PFSK-1 (cell line): Measurements from ENCODE around the gene GTF3C2.

Experiments used
- FOXP2 ChIP-seq: optimal IDR thresholded peaks from 2 replicates; pipeline ENCODE3; 2011; ENCODE audit warnings: borderline replicate concordance, control low read depth, inconsistent platforms; ENCODE audit not compliant: insufficient read depth; ENCODE audit errors: extremely low read length, extremely low read depth
- POLR2AphosphoS5 ChIP-seq: IDR thresholded peaks from 2 replicates; pipeline ENCODE4 v1.6.1; 2012; ENCODE audit warnings: low read depth, mild to moderate bottlenecking, control low read depth, low read length, moderate library complexity
- REST ChIP-seq, 2 experiments: IDR thresholded peaks; 2 replicates each; pipeline versions ENCODE4 v1.6.1 to v1.8.0; 2011 to 2012; ENCODE audit warnings: low read depth in 2 of 2, low read length in 2 of 2, control low read depth in 1 of 2, inconsistent platforms in 1 of 2, mild to moderate bottlenecking in 1 of 2, moderate library complexity in 1 of 2; ENCODE audit not compliant: insufficient read depth in 1 of 2
- SIN3A ChIP-seq: IDR thresholded peaks from 2 replicates; pipeline ENCODE4 v1.6.1; 2012; ENCODE audit warnings: mild to moderate bottlenecking, low read length, moderate library complexity, borderline replicate concordance; ENCODE audit not compliant: insufficient read depth
- TAF1 ChIP-seq: IDR thresholded peaks from 2 replicates; pipeline ENCODE4 v1.6.1; 2012; ENCODE audit warnings: low read length, control low read depth, borderline replicate concordance; ENCODE audit not compliant: insufficient read depth

GTF3C2 gene

GRCh38 chr2:27294928-27295327 lies 61.6 kb downstream of the GTF3C2 start:
- no peak for TF ChIP-seq SIN3A
- no peak for TF ChIP-seq REST (IDR thresholded peaks at IDR 0.05; ENCODE audit: insufficient read depth in 1 of 2, low read depth in 2 of 2, low read length in 2 of 2)
- no peak for TF ChIP-seq FOXP2
- TF ChIP-seq TAF1, result no peak
- TF ChIP-seq POLR2AphosphoS5, result no peak

GRCh38 chr2:27291865-27292264 lies 64.7 kb downstream of the GTF3C2 start:
- TF ChIP-seq FOXP2, result no peak
- TF ChIP-seq TAF1, result no peak
- TF ChIP-seq POLR2AphosphoS5, result no peak

- no peak for TF ChIP-seq TAF1
- no peak for TF ChIP-seq REST (IDR thresholded peaks at IDR 0.05; ENCODE audit: insufficient read depth in 1 of 2, low read depth in 2 of 2, low read length in 2 of 2)
- no peak for TF ChIP-seq POLR2AphosphoS5
- TF ChIP-seq FOXP2, result no peak
- no peak for TF ChIP-seq SIN3A
Observed at GRCh38 chr2:27290549-27290948, 66.0 kb downstream of the GTF3C2 start.

GRCh38 chr2:27288610-27289009 lies 68.0 kb downstream of the GTF3C2 start:
- TF ChIP-seq FOXP2, result no peak
- TF ChIP-seq SIN3A, result no peak
- no peak for TF ChIP-seq POLR2AphosphoS5

- TF ChIP-seq TAF1 (no peak), REST (IDR thresholded peaks at IDR 0.05; ENCODE audit: insufficient read depth in 1 of 2, low read depth in 2 of 2, low read length in 2 of 2) (no peak), POLR2AphosphoS5 (no peak), FOXP2 (no peak), SIN3A (no peak)
Observed at GRCh38 chr2:27285481-27285880, 71.1 kb downstream of the GTF3C2 start.

- TF ChIP-seq FOXP2 (no peak), SIN3A (no peak), POLR2AphosphoS5 (no peak), TAF1 (no peak), REST (IDR thresholded peaks at IDR 0.05; ENCODE audit: insufficient read depth in 1 of 2, low read depth in 2 of 2, low read length in 2 of 2) (no peak)
Observed at GRCh38 chr2:27284996-27285395, 71.6 kb downstream of the GTF3C2 start.
